A673 (cell line): Measurements from ENCODE around the gene PLEKHA6. TPM values are rescaled to one million over a fixed set of nuclear protein-coding genes. Genes with fewer than 3 reads are reported as not detected.
"Not testable (repeated sequence)": the region's sequence is repeated elsewhere in the genome, so short reads cannot be mapped to it uniquely, and the experiment has no call there.

ENCODE experiments used
- BruUV-seq: library from RNA; stranded (reverse); fragments of 400-500 nt; replicated peaks from 2 replicates; lab custom pipeline; 2021; lab: Mats Ljungman, UMichigan
- CTCF ChIA-PET: fragments of 300-600 bp; sonication (Branson Sonifier 250); formaldehyde crosslinking; loops from one replicate; lab custom pipeline; 2022; ENCODE audit warnings: antibody characterized with exemption; lab: Charles Lee
- POLR2A ChIA-PET: fragments of 300-600 bp; sonication (Branson Sonifier 250); formaldehyde crosslinking; loops from one replicate; lab custom pipeline; 2022; ENCODE audit warnings: antibody characterized with exemption; ENCODE audit not compliant: low non-redundant PET; lab: Charles Lee
- DNase-seq: peaks from one replicate; pipeline ENCODE4 v3.0.0-alpha.2; 2015; ENCODE audit warnings: low spot score
- H3K27ac ChIP-seq: fragments of 200-600 bp; sonication (generic); 2 replicates; pipeline ENCODE4 v1.5.1; 2016; ENCODE audit warnings: mixed run types, low read depth, mild to moderate bottlenecking, mixed read lengths, antibody characterized with exemption, low read length; ENCODE audit not compliant: poor library complexity, severe bottlenecking
- H3K27me3 ChIP-seq: fragments of 200-600 bp; sonication (generic); replicated peaks from 2 replicates; pipeline ENCODE4 v1.6.1; 2017; ENCODE audit warnings: mixed run types, low read depth, mild to moderate bottlenecking, mixed read lengths, antibody characterized with exemption, low read length; ENCODE audit not compliant: insufficient read depth, poor library complexity
- H3K36me3 ChIP-seq: fragments of 200-600 bp; sonication (generic); 2 replicates; pipeline ENCODE4 v1.6.1; 2016; ENCODE audit warnings: mixed run types, mild to moderate bottlenecking, mixed read lengths, antibody characterized with exemption, low read length; ENCODE audit not compliant: insufficient read depth, poor library complexity, severe bottlenecking
- H3K4me1 ChIP-seq: fragments of 200-600 bp; sonication (generic); 2 replicates; pipeline ENCODE4 v1.6.1; 2017; ENCODE audit warnings: mixed run types, mild to moderate bottlenecking, mixed read lengths, antibody characterized with exemption, low read length; ENCODE audit not compliant: insufficient read depth, poor library complexity, severe bottlenecking
- H3K4me3 ChIP-seq: fragments of 200-600 bp; sonication (generic); 2 replicates; pipeline ENCODE4 v1.5.1; 2016; ENCODE audit warnings: low read depth, mixed run types, mild to moderate bottlenecking, mixed read lengths, low read length; ENCODE audit not compliant: poor library complexity, severe bottlenecking
- H3K9me3 ChIP-seq: fragments of 200-600 bp; sonication (generic); 2 replicates; pipeline ENCODE4 v1.6.1; 2016; ENCODE audit warnings: mixed run types, low read depth, mild to moderate bottlenecking, mixed read lengths, antibody characterized with exemption, low read length; ENCODE audit not compliant: poor library complexity, severe bottlenecking
- CTCF ChIP-seq: fragments of 300-800, 200-600 bp; sonication (generic); conservative IDR thresholded peaks from 2 replicates; pipeline ENCODE4 v1.5.1; 2017; ENCODE audit warnings: low read depth, mild to moderate bottlenecking, antibody characterized with exemption, low read length, moderate library complexity, mixed read lengths
- EZH2 ChIP-seq: fragments of 200-600 bp; sonication (generic); IDR thresholded peaks from 2 replicates; pipeline ENCODE4 v1.6.1; 2017; ENCODE audit warnings: borderline replicate concordance, low read depth, mild to moderate bottlenecking, mixed read lengths, antibody characterized with exemption, low read length; ENCODE audit not compliant: poor library complexity, severe bottlenecking
- intact Hi-C: fragments of 100-400 bp; cut with micrococcal nuclease; formaldehyde crosslinking; loops from one replicate; pipeline ENCODE4 v1.10.0; 2022; ENCODE audit not compliant: unreplicated experiment
- total RNA-seq: library from RNA; stranded (reverse); gene quantifications from 2 replicates; pipeline ENCODE4 v1.2.3, GENCODE V29; 2021

Gene PLEKHA6
- total RNA-seq, 1 experiment from 2014 or later, result 0.58 TPM

GRCh38 chr1:204331275-204331674, 28.5 kb downstream of the PLEKHA6 start:
- TF ChIP-seq CTCF, result no peak
- no peak for TF ChIP-seq EZH2
- no peak overlapping the region for H3K27ac ChIP-seq
- no peaks in the 10 kb centered on the region for H3K4me1 ChIP-seq
- no peaks in the 10 kb centered on the region for H3K27me3 ChIP-seq
- no peak for DNase-seq
- intact Hi-C loops, result no loop called here
- BruUV-seq, result no TSS peak
- H3K36me3 ChIP-seq, result no peaks in the 10 kb centered on the region
- H3K4me3 ChIP-seq, result no peak overlapping the region
- H3K9me3 ChIP-seq, result no peaks in the 10 kb centered on the region
- ChIA-PET POLR2A (interaction anchor here (0.7 kb wide), 1 partner anchor 19 kb away, joined by 6 read pairs; no protein-coding TSS in a partner anchor), CTCF (interaction anchor here (0.6 kb wide), 1 partner anchor 167 kb away, joined by 4 read pairs; no protein-coding TSS in a partner anchor)

- CTCF ChIA-PET, H3K27ac ChIP-seq, DNase-seq, H3K9me3 ChIP-seq, H3K27me3 ChIP-seq, POLR2A ChIA-PET, intact Hi-C loops, H3K4me1 ChIP-seq, H3K36me3 ChIP-seq, H3K4me3 ChIP-seq, BruUV-seq: not testable (repeated sequence)
Observed at GRCh38 chr1:204327870-204328269, 31.9 kb downstream of the PLEKHA6 start.

GRCh38 chr1:204327359-204327758, 32.4 kb downstream of the PLEKHA6 start:
- POLR2A ChIA-PET, result no interaction called here
- Histone ChIP-seq H3K4me1 (no peaks in the 10 kb centered on the region), H3K9me3 (no peaks in the 10 kb centered on the region), H3K4me3 (no peak overlapping the region), H3K27me3 (peaks cover 5% of the 10 kb centered on the region), H3K27ac (no peak overlapping the region), H3K36me3 (no peaks in the 10 kb centered on the region)
- DNase-seq, result no peak
- CTCF ChIA-PET, result no interaction called here
- no TSS peak for BruUV-seq
- intact Hi-C loops, result no loop called here
- TF ChIP-seq CTCF, result no peak
- TF ChIP-seq EZH2, result no peak

GRCh38 chr1:204326771-204327300, 32.9 kb downstream of the PLEKHA6 start:
- Histone ChIP-seq H3K9me3 (no peaks in the 10 kb centered on the region), H3K36me3 (no peaks in the 10 kb centered on the region), H3K4me1 (no peaks in the 10 kb centered on the region), H3K4me3 (no peak overlapping the region), H3K27ac (no peak overlapping the region), H3K27me3 (peaks cover 5% of the 10 kb centered on the region)
- no peak for TF ChIP-seq EZH2
- no peak for TF ChIP-seq CTCF
- BruUV-seq, result no TSS peak
- ChIA-PET POLR2A (no interaction called here), CTCF (no interaction called here)
- no peak for DNase-seq
- intact Hi-C loops, result no loop called here
